Activated CD4-positive, CD25-positive, alpha-beta regulatory T cell treated with anti-CD3 and anti-CD28 coated beads, Interleukin-2, amount 50 U/mL, for 72 hours (primary cell): ENCODE measurements around the gene DPP10.
"Not testable (repeated sequence)": the region's sequence is repeated elsewhere in the genome, so short reads cannot be mapped to it uniquely, and the experiment has no call there.

Experiments used
- DNase-seq: peaks from one replicate; pipeline ENCODE4 v3.0.0; 2021

Gene DPP10

GRCh38 chr2:114442510-114442909 lies at the start of gene DPP10:
TSS of gene DPP10 (plus strand) at chr2:114442641.
- no peak for DNase-seq

- no peak for DNase-seq
Measured at GRCh38 chr2:114400890-114401289, 41.6 kb upstream of the DPP10 start.

GRCh38 chr2:114405247-114406116 lies 37.0 kb upstream of the DPP10 start:
- no peak for DNase-seq

GRCh38 chr2:114406347-114406746 lies 36.1 kb upstream of the DPP10 start:
- no peak for DNase-seq

GRCh38 chr2:114407353-114407752 lies 35.1 kb upstream of the DPP10 start:
- DNase-seq, result not testable (repeated sequence)

GRCh38 chr2:114421781-114422180 lies 20.7 kb upstream of the DPP10 start:
- no peak for DNase-seq

GRCh38 chr2:114424699-114425098 lies 17.7 kb upstream of the DPP10 start:
- no peak for DNase-seq

- no peak for DNase-seq
Measured at GRCh38 chr2:114426756-114427155, 15.7 kb upstream of the DPP10 start.

GRCh38 chr2:114436329-114436728 lies 6.1 kb upstream of the DPP10 start:
- DNase-seq, result no peak

- no peak for DNase-seq
Measured at GRCh38 chr2:114446571-114446970, 4.1 kb downstream of the DPP10 start.

GRCh38 chr2:114450639-114451038 lies 8.2 kb downstream of the DPP10 start:
- DNase-seq, result no peak

GRCh38 chr2:114456566-114456965 lies 14.1 kb downstream of the DPP10 start:
- DNase-seq, result no peak

GRCh38 chr2:114457956-114458355 lies 15.5 kb downstream of the DPP10 start:
- DNase-seq, result no peak

- no peak for DNase-seq
Measured at GRCh38 chr2:114461116-114461515, 18.7 kb downstream of the DPP10 start.

- DNase-seq, result no peak
Measured at GRCh38 chr2:114464961-114465706, 22.7 kb downstream of the DPP10 start.

- no peak for DNase-seq
Measured at GRCh38 chr2:114468343-114468742, 25.9 kb downstream of the DPP10 start.

GRCh38 chr2:114472246-114472645 lies 29.8 kb downstream of the DPP10 start:
- DNase-seq, result no peak

- DNase-seq, result no peak
Measured at GRCh38 chr2:114472726-114473125, 30.3 kb downstream of the DPP10 start.

GRCh38 chr2:114488841-114489530 lies 46.5 kb downstream of the DPP10 start:
- no peak for DNase-seq

GRCh38 chr2:114495046-114495445 lies 52.6 kb downstream of the DPP10 start:
- DNase-seq, result no peak

GRCh38 chr2:114496959-114497358 lies 54.5 kb downstream of the DPP10 start:
- DNase-seq, result no peak

- no peak for DNase-seq
Measured at GRCh38 chr2:114499101-114499500, 56.7 kb downstream of the DPP10 start.

- no peak for DNase-seq
Measured at GRCh38 chr2:114507744-114508143, 65.3 kb downstream of the DPP10 start.

- DNase-seq, result no peak
Measured at GRCh38 chr2:114515882-114516281, 73.4 kb downstream of the DPP10 start.
